GM23338 (cell line): ENCODE measurements around the gene YBEY.

Source experiments
- POLR2AphosphoS5 ChIP-seq: IDR thresholded peaks from 2 replicates; pipeline ENCODE4 v1.6.1; 2016; ENCODE audit warnings: antibody characterized with exemption, low read depth
- STAT1 ChIP-seq: IDR thresholded peaks from one replicate; pipeline ENCODE4 v1.6.1; 2016; ENCODE audit warnings: antibody characterized with exemption; ENCODE audit not compliant: unreplicated experiment
- TF ChIP-seq, protein P1 (sequence below), 2 experiments: fragments of 200-600 bp in 1 of 2; sonication (generic) in 1 of 2; conservative IDR thresholded peaks; 2 replicates each; pipeline versions ENCODE4 v1.5.1 to v1.6.1; 2016 to 2017; ENCODE audit warnings: antibody characterized with exemption in 2 of 2, low read depth in 2 of 2, mild to moderate bottlenecking in 2 of 2, moderate library complexity in 1 of 2

DNA sequence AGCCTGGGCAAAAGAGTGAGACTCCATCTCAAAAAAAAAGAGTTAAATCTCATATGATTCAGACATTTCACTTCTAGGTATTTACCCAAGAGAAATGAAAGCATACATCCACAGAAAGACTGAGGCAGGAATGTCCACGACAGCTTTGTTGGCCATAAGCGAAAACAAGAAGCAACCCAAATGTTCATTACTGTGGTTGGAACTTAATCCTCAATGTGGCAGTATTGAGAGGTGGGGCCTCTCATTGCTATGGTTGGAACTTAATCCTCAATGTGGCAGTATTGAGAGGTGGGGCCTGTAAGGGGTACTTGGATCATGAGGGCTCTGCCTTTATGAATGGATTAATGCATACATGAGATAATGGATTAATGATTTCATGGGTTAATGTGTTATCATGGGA, 22.3 kb downstream of the YBEY start:
- no peak for TF ChIP-seq POLR2AphosphoS5
- no peak for TF ChIP-seq STAT1
- TF ChIP-seq, protein P1, sequence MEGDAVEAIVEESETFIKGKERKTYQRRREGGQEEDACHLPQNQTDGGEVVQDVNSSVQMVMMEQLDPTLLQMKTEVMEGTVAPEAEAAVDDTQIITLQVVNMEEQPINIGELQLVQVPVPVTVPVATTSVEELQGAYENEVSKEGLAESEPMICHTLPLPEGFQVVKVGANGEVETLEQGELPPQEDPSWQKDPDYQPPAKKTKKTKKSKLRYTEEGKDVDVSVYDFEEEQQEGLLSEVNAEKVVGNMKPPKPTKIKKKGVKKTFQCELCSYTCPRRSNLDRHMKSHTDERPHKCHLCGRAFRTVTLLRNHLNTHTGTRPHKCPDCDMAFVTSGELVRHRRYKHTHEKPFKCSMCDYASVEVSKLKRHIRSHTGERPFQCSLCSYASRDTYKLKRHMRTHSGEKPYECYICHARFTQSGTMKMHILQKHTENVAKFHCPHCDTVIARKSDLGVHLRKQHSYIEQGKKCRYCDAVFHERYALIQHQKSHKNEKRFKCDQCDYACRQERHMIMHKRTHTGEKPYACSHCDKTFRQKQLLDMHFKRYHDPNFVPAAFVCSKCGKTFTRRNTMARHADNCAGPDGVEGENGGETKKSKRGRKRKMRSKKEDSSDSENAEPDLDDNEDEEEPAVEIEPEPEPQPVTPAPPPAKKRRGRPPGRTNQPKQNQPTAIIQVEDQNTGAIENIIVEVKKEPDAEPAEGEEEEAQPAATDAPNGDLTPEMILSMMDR (conservative IDR thresholded peaks at IDR 0.05; ENCODE audit: low read depth in 2 of 2), result no peak
